ES-I3 (cell line): ENCODE data around the gene ST6GAL1.
"Not testable (repeated sequence)": the region's sequence is repeated elsewhere in the genome, so short reads cannot be mapped to it uniquely, and the experiment has no call there.

Experiments used
- H3K36me3 ChIP-seq: 2 replicates; pipeline ENCODE4 v1.6.1; 2013; ENCODE audit warnings: mild to moderate bottlenecking, low read length, control low read depth, moderate library complexity; ENCODE audit not compliant: insufficient read depth
- H3K4me1 ChIP-seq: 2 replicates; pipeline ENCODE4 v1.6.1; 2013; ENCODE audit warnings: mild to moderate bottlenecking, control low read depth, low read length; ENCODE audit not compliant: insufficient read depth
- H3K9ac ChIP-seq: 2 replicates; pipeline ENCODE4 v1.6.1; 2013; ENCODE audit warnings: low read depth, mild to moderate bottlenecking, low read length, moderate library complexity
- H3K9me3 ChIP-seq: 2 replicates; pipeline ENCODE4 v1.6.1; 2013; ENCODE audit warnings: mild to moderate bottlenecking, low read length, moderate library complexity; ENCODE audit not compliant: control insufficient read depth, insufficient read depth

The ST6GAL1 gene

DNA sequence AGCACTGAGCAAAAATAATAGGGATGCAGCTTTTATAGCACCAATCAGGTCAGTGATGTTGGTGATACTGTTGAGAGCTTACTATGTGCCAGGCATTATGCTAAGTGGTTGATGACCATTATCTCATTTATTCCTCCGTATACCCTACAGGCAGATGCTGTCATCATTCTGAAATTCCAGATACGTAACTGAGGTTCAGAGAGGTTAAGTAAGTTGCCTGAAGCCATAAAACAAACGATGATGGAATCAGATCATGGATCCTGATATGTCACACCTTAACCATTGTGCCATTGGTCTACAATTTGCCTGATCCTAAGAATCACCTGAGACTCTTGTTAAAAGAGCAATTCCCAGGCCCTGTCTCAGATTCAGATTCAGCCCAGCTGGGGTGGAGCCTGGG lies 49.5 kb downstream of the ST6GAL1 start:
- Histone ChIP-seq H3K36me3 (peaks cover 7% of the 10 kb centered on the region; the same call in 1 of the 2 replicates), H3K4me1 (peaks cover 9% of the 10 kb centered on the region), H3K9me3 (no peaks in the 10 kb centered on the region), H3K9ac (no peak overlapping the region)

DNA sequence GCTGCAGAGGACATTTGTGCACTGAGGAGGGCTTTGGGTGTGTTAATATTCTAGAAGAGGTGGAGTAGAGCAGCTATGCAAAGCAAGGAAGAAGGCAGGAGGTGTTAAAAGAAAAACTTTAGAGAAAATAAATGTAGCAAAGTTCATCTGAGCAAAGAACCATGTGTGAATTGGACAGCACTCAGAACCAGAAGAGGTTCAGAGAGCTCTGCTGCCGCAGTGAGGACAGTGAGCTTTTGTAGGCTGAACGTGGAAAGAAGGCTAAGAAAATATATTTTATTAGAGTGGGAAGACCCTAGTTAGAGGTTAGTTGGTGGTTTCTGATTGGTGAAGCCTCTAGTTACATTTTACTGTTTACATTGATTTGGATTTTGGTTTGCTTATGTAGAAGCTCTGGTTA lies 50.7 kb downstream of the ST6GAL1 start:
- Histone ChIP-seq H3K36me3 (peaks cover 7% of the 10 kb centered on the region; the same call in 1 of the 2 replicates), H3K9me3 (no peaks in the 10 kb centered on the region), H3K4me1 (peaks cover 13% of the 10 kb centered on the region), H3K9ac (no peak overlapping the region)

DNA sequence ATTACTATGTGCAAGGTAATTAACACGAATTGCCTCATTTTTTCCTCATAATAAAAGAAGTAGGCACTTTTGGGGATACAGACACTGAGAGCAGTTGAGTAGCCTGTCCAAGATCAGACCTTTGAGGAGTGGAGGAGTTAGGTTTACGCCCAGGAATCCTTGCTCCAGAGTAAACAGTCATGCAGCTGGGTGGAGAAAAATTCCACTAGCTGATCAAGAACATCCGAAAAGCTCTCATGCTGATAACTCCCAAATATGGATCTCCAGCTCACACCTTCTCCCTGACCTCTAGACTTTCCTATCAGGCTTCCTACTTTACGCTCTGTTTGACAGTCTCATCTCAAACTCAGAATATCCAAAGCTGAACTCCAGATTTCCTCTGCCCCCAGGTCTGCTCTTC lies 53.3 kb downstream of the ST6GAL1 start:
- Histone ChIP-seq H3K9ac (no peak overlapping the region), H3K4me1 (0 out of 2 replicates have a peak, but pooled peaks cover 4% of the 10 kb centered on the region), H3K36me3 (peaks cover 7% of the 10 kb centered on the region; the same call in 1 of the 2 replicates), H3K9me3 (no peaks in the 10 kb centered on the region)

- Histone ChIP-seq H3K36me3 (peaks cover 7% of the 10 kb centered on the region; the same call in 1 of the 2 replicates), H3K9me3 (no peaks in the 10 kb centered on the region), H3K9ac (no peak overlapping the region), H3K4me1 (0 out of 2 replicates have a peak, but pooled peaks cover 4% of the 10 kb centered on the region)
Measured at GRCh38 chr3:186984064-186984463, 53.7 kb downstream of the ST6GAL1 start.

- H3K4me1 ChIP-seq, result 0 out of 2 replicates have a peak, but pooled peaks cover 4% of the 10 kb centered on the region
- H3K9me3 ChIP-seq, result no peaks in the 10 kb centered on the region
- no peaks in the 10 kb centered on the region; the same call in 1 of the 2 replicates for H3K36me3 ChIP-seq
- H3K9ac ChIP-seq, result no peak overlapping the region
Measured at GRCh38 chr3:186985661-186986364, 55.5 kb downstream of the ST6GAL1 start.

DNA sequence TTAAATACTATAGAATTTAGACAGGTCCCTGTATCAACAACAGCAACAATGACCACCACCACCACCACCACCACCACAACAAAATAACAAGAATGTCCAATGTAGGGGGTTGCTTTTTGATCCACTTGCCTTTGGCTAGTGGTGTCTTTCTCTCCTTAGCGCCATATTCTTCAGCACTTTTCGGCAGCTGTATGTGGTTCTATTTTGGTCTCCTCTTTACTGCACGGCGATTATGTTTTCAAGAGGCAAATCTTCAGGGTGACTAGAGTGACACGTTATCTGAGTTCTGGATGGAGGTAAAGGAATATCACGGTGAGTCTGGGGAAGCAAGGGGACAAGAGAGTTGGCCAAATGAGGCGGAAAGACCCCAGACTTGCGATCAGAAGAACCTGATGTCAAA lies 56.1 kb downstream of the ST6GAL1 start:
- Histone ChIP-seq H3K9ac (no peak overlapping the region), H3K36me3 (no peaks in the 10 kb centered on the region; the same call in 1 of the 2 replicates), H3K4me1 (0 out of 2 replicates have a peak, but pooled peaks cover 4% of the 10 kb centered on the region), H3K9me3 (no peaks in the 10 kb centered on the region)

DNA sequence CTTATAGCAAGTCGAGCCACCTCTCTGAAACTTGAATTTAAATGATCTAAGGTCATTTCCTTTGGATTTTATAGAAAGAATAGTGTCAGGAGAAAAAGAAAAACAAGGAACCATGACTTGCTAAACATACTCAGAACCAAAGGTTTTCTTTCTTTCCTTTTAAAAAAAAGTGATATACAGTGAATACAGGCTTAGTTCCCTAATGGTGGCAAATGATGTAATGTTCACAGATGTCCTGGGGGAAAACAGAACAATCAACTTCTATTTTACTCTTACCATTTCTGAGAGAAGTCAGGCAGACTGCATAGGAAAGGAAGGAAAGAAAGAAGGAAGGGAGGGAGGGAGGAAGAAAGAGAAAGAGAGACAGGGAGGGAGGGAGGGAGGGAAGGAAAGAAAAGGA lies 56.5 kb downstream of the ST6GAL1 start:
- H3K9ac ChIP-seq, result no peak overlapping the region
- 0 out of 2 replicates have a peak, but pooled peaks cover 4% of the 10 kb centered on the region for H3K4me1 ChIP-seq
- H3K9me3 ChIP-seq, result no peaks in the 10 kb centered on the region
- no peaks in the 10 kb centered on the region; the same call in 1 of the 2 replicates for H3K36me3 ChIP-seq

DNA sequence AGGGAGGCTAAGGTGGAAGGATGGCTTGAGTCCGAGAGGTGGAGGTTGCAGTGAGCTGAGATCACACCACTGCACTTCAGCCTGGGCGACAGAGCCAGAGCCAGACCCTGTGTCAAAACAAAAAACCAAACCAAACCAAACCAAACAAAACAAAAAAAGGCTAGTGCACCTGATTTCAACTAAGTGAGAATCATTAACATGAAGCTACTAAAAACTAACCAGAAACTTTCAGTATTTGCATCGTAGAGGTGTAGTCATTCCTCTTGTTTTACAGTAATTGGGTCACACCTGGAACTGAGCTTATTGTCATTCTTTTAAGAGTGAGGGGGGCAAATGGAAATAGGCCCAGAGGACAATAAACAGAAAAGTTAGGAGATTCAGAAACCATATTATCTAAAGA lies 58.5 kb downstream of the ST6GAL1 start:
- Histone ChIP-seq H3K4me1 (peaks cover 7% of the 10 kb centered on the region; the same call in 1 of the 2 replicates), H3K9me3 (no peaks in the 10 kb centered on the region), H3K36me3 (no peaks in the 10 kb centered on the region; the same call in 1 of the 2 replicates), H3K9ac (no peak overlapping the region)

- H3K9me3 ChIP-seq, result no peaks in the 10 kb centered on the region
- no peaks in the 10 kb centered on the region; the same call in 1 of the 2 replicates for H3K36me3 ChIP-seq
- peaks cover 11% of the 10 kb centered on the region; the same call in 1 of the 2 replicates for H3K4me1 ChIP-seq
- H3K9ac ChIP-seq, result no peak overlapping the region
Measured at GRCh38 chr3:186989429-186989828, 59.1 kb downstream of the ST6GAL1 start.

- no peaks in the 10 kb centered on the region; the same call in 1 of the 2 replicates for H3K36me3 ChIP-seq
- H3K9me3 ChIP-seq, result no peaks in the 10 kb centered on the region
- peaks cover 11% of the 10 kb centered on the region; the same call in 1 of the 2 replicates for H3K4me1 ChIP-seq
- no peak overlapping the region for H3K9ac ChIP-seq
Measured at GRCh38 chr3:186990277-186990676, 60.0 kb downstream of the ST6GAL1 start.

- H3K9me3 ChIP-seq, result no peaks in the 10 kb centered on the region
- H3K4me1 ChIP-seq, result peaks cover 8% of the 10 kb centered on the region; the same call in 1 of the 2 replicates
- no peaks in the 10 kb centered on the region; the same call in 1 of the 2 replicates for H3K36me3 ChIP-seq
- no peak overlapping the region for H3K9ac ChIP-seq
Measured at GRCh38 chr3:186990878-186991308, 60.6 kb downstream of the ST6GAL1 start.

GRCh38 chr3:186991470-186991869 lies 61.1 kb downstream of the ST6GAL1 start:
- Histone ChIP-seq H3K9me3 (no peaks in the 10 kb centered on the region), H3K36me3 (no peaks in the 10 kb centered on the region; the same call in 1 of the 2 replicates), H3K4me1 (peaks cover 12% of the 10 kb centered on the region), H3K9ac (no peak overlapping the region)

DNA sequence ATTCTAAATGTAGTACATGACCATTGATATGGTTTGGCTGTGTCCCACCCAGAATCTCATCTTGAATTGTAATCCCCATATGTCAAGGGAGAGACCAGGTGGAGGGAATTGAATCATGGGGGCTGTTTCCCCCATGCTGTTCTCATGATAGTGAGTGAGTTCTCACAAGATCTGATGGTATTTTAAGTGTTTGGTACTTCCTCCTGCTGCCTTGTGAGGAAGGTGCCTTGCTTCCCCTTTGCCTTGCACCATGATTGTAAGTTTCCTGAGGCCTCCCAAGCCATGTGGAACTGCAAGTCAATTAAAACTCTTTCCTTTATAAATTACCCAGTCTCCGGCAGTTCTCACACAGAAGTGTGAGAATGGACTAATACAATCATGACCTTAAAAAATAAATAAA lies 61.8 kb downstream of the ST6GAL1 start:
- H3K9me3 ChIP-seq, H3K36me3 ChIP-seq, H3K9ac ChIP-seq: not testable (repeated sequence)
- H3K4me1 ChIP-seq, result peaks cover 13% of the 10 kb centered on the region

GRCh38 chr3:186993210-186993782 lies 63.0 kb downstream of the ST6GAL1 start:
- H3K9me3 ChIP-seq, result no peaks in the 10 kb centered on the region
- H3K4me1 ChIP-seq, result peaks cover 20% of the 10 kb centered on the region
- H3K9ac ChIP-seq, result no peak overlapping the region
- H3K36me3 ChIP-seq, result no peaks in the 10 kb centered on the region; the same call in 1 of the 2 replicates
